Activated CD4-positive, CD25-positive, alpha-beta regulatory T cell (primary cell): ENCODE data around the gene SSRP1.
"Not testable (repeated sequence)": the region's sequence is repeated elsewhere in the genome, so short reads cannot be mapped to it uniquely, and the experiment has no call there.

ENCODE experiments used
- DNase-seq, 4 experiments: peaks; one replicate each; lab custom pipeline; 2025; lab: John Stamatoyannopoulos, UW

The SSRP1 gene

GRCh38 chr11:57338142-57338541 is 2.5 kb upstream of the SSRP1 start, which contains the start of gene P2RX3:
TSS of gene P2RX3 (plus strand) at chr11:57338352. CDS start at chr11:57338551, 199 bp downstream.
- no peak for DNase-seq

- not testable (repeated sequence) for DNase-seq
Observed at GRCh38 chr11:57336856-57337255, 1.2 kb upstream of the SSRP1 start.

- DNase-seq, result no peak
Observed at GRCh38 chr11:57336111-57336666, 497 bp upstream of the SSRP1 start.

- DNase-seq, result no peak
Observed at GRCh38 chr11:57335023-57335342, 709 bp downstream of the SSRP1 start.

- no peak for DNase-seq
Observed at GRCh38 chr11:57332694-57333440, 2.8 kb downstream of the SSRP1 start.

- DNase-seq, result no peak
Observed at GRCh38 chr11:57331720-57332119, 4.0 kb downstream of the SSRP1 start.

GRCh38 chr11:57330029-57330428 is 5.7 kb downstream of the SSRP1 start:
- DNase-seq, result no peak

- DNase-seq, result no peak
Observed at GRCh38 chr11:57327721-57328120, 8.0 kb downstream of the SSRP1 start.

GRCh38 chr11:57325735-57326048 is 10.0 kb downstream of the SSRP1 start:
- DNase-seq, result no peak

GRCh38 chr11:57324886-57325734 is 10.6 kb downstream of the SSRP1 start, which contains the start of gene TNKS1BP1:
TSS of gene TNKS1BP1 (minus strand) at chr11:57324952. CDS start at chr11:57321885, 3,067 bp downstream.
- DNase-seq, result peak; percentile 78 to 91 (median 84)

- DNase-seq, result no peak
Observed at GRCh38 chr11:57324154-57324885, 11.4 kb downstream of the SSRP1 start.

GRCh38 chr11:57323855-57324153 is 11.9 kb downstream of the SSRP1 start:
- no peak for DNase-seq

GRCh38 chr11:57323167-57323854 is 12.4 kb downstream of the SSRP1 start:
- DNase-seq, result no peak

- no peak for DNase-seq
Observed at GRCh38 chr11:57322256-57323166, 13.2 kb downstream of the SSRP1 start.

- no peak for DNase-seq
Observed at GRCh38 chr11:57321388-57322255, 14.1 kb downstream of the SSRP1 start.

- no peak for DNase-seq
Observed at GRCh38 chr11:57320719-57321387, 14.8 kb downstream of the SSRP1 start.

- no peak for DNase-seq
Observed at GRCh38 chr11:57320067-57320718, 15.5 kb downstream of the SSRP1 start.

- no peak for DNase-seq
Observed at GRCh38 chr11:57318178-57318577, 17.5 kb downstream of the SSRP1 start.

- no peak for DNase-seq
Observed at GRCh38 chr11:57316017-57316416, 19.7 kb downstream of the SSRP1 start.
